HTR-8/SVneo (cell line): Measurements from ENCODE around the gene CLNK.
"Not testable (repeated sequence)": the region's sequence is repeated elsewhere in the genome, so short reads cannot be mapped to it uniquely, and the experiment has no call there.

ENCODE experiments used
- DNase-seq: peaks from one replicate; pipeline ENCODE4 v3.0.0; 2011; ENCODE audit warnings: low spot score, mixed read lengths; ENCODE audit not compliant: insufficient read length
- FAIRE-seq: peaks from 2 replicates; lab custom pipeline; 2011; peaks lifted over from hg19 to GRCh38; lab: Jason Lieb, UNC

CLNK gene

GRCh38 chr4:10620935-10621488 is 63.6 kb downstream of the CLNK start:
- FAIRE-seq (no peak), DNase-seq (no peak)

- no peak for FAIRE-seq
- DNase-seq: no peak
Observed at GRCh38 chr4:10619855-10620254, 64.7 kb downstream of the CLNK start.

- FAIRE-seq: no peak
- DNase-seq: no peak
Observed at GRCh38 chr4:10619220-10619619, 65.3 kb downstream of the CLNK start.

GRCh38 chr4:10614926-10615325 is 69.6 kb downstream of the CLNK start:
- not testable (repeated sequence) for FAIRE-seq, DNase-seq

- no peak for DNase-seq
- FAIRE-seq: no peak
Observed at GRCh38 chr4:10613926-10614478, 70.6 kb downstream of the CLNK start.

- FAIRE-seq: no peak
Observed at GRCh38 chr4:10612476-10612875, 72.1 kb downstream of the CLNK start.

GRCh38 chr4:10611673-10612072 is 72.9 kb downstream of the CLNK start:
- FAIRE-seq (peak; percentile 92), DNase-seq (peak; percentile 76)

More at GRCh38 chr4:10612476-10612875, 72.1 kb downstream of the CLNK start:
- DNase-seq: no peak

- DNase-seq (no peak), FAIRE-seq (no peak)
Observed at GRCh38 chr4:10608501-10609219, 75.9 kb downstream of the CLNK start.

- FAIRE-seq: no peak
- DNase-seq: no peak
Observed at GRCh38 chr4:10607206-10607605, 77.4 kb downstream of the CLNK start.

GRCh38 chr4:10606483-10607155 is 77.9 kb downstream of the CLNK start:
- no peak for DNase-seq
- no peak for FAIRE-seq

GRCh38 chr4:10605746-10606482 is 78.7 kb downstream of the CLNK start:
- FAIRE-seq: no peak
- no peak for DNase-seq

GRCh38 chr4:10605031-10605430 is 79.5 kb downstream of the CLNK start:
- FAIRE-seq (no peak), DNase-seq (no peak)

- FAIRE-seq (no peak), DNase-seq (no peak)
Observed at GRCh38 chr4:10599574-10599973, 85.0 kb downstream of the CLNK start.

- no peak for FAIRE-seq
- no peak for DNase-seq
Observed at GRCh38 chr4:10598829-10599228, 85.7 kb downstream of the CLNK start.

- DNase-seq (no peak), FAIRE-seq (no peak)
Observed at GRCh38 chr4:10596586-10597290, 87.8 kb downstream of the CLNK start.

GRCh38 chr4:10593130-10593529 is 91.4 kb downstream of the CLNK start:
- FAIRE-seq (no peak), DNase-seq (no peak)

- DNase-seq (no peak), FAIRE-seq (no peak)
Observed at GRCh38 chr4:10590896-10591295, 93.7 kb downstream of the CLNK start.

GRCh38 chr4:10589799-10590198 is 94.8 kb downstream of the CLNK start:
- no peak for DNase-seq
- no peak for FAIRE-seq

GRCh38 chr4:10589321-10589720 is 95.2 kb downstream of the CLNK start:
- DNase-seq: no peak

GRCh38 chr4:10587697-10588096 is 96.9 kb downstream of the CLNK start:
- DNase-seq (no peak), FAIRE-seq (no peak)

More at GRCh38 chr4:10589321-10589720, 95.2 kb downstream of the CLNK start:
- FAIRE-seq: no peak
